CD14-positive monocyte (primary cell): ENCODE results near the gene IDNK. TPM values are rescaled to one million over a fixed set of nuclear protein-coding genes. Genes with fewer than 3 reads are reported as not detected.
A peak's percentile ranks its signal among the peaks of the same experiment; 100 is the strongest.

Experiments used
- DNase-seq, 3 donors: peaks; one replicate each; pipeline ENCODE4 v3.0.0-alpha.2; 2011 to 2022
- H2AFZ ChIP-seq: 2 replicates; pipeline ENCODE4 v1.6.0; 2012; ENCODE audit warnings: mild to moderate bottlenecking, low read depth, low read length, inconsistent platforms; ENCODE audit not compliant: insufficient read depth, poor library complexity, severe bottlenecking
- H3K27ac ChIP-seq, 2 donors: 1 replicate in 1 of 2; 2 replicates in 1 of 2; pipeline ENCODE4 v1.5.1; 2012 to 2013; ENCODE audit warnings: low read length in 2 of 2, control low read depth in 1 of 2, inconsistent platforms in 1 of 2, low read depth in 1 of 2, mild to moderate bottlenecking in 1 of 2
- H3K27me3 ChIP-seq, 2 donors: one replicate each; pipeline versions ENCODE4 v1.6.0 to v1.6.1; 2011 to 2013; ENCODE audit warnings: low read length in 2 of 2; ENCODE audit not compliant: control insufficient read depth in 2 of 2, insufficient read depth in 2 of 2
- H3K36me3 ChIP-seq, 2 donors: replicated peaks in 1 of 2; 1 replicate in 1 of 2; 2 replicates in 1 of 2; pipeline versions ENCODE4 v1.5.1 to v1.6.1; 2012 to 2013; ENCODE audit warnings: low read length in 2 of 2, control low read depth in 1 of 2, inconsistent platforms in 1 of 2, mild to moderate bottlenecking in 1 of 2; ENCODE audit not compliant: insufficient read depth in 2 of 2, control insufficient read depth in 1 of 2
- H3K4me1 ChIP-seq, 2 donors: 1 replicate in 1 of 2; 2 replicates in 1 of 2; pipeline versions ENCODE4 v1.5.1 to v1.6.1; 2012 to 2013; ENCODE audit warnings: low read length in 2 of 2, control low read depth in 1 of 2, inconsistent platforms in 1 of 2, mild to moderate bottlenecking in 1 of 2, moderate library complexity in 1 of 2; ENCODE audit not compliant: insufficient read depth in 2 of 2, control insufficient read depth in 1 of 2
- H3K4me2 ChIP-seq: replicated peaks from 2 replicates; pipeline ENCODE3; 2012; ENCODE audit warnings: low read length, moderate library complexity, mild to moderate bottlenecking; ENCODE audit not compliant: poor library complexity, severe bottlenecking; ENCODE audit errors: extremely low read depth
- H3K4me3 ChIP-seq, 3 experiments: fragments of 200-600 bp in 1 of 3; sonication (generic) in 1 of 3; replicated peaks in 1 of 3; 1 replicate in 2 of 3; 2 replicates in 1 of 3; pipeline ENCODE4 v1.5.1; 2011 to 2013; ENCODE audit warnings: low read length in 3 of 3, mild to moderate bottlenecking in 3 of 3, control low read depth in 2 of 3, low read depth in 2 of 3, inconsistent platforms in 1 of 3, moderate library complexity in 1 of 3
- H3K79me2 ChIP-seq: 2 replicates; pipeline ENCODE4 v1.6.0; 2012; ENCODE audit warnings: mild to moderate bottlenecking, control low read depth, inconsistent platforms, low read length, moderate library complexity; ENCODE audit not compliant: insufficient read depth
- H3K9ac ChIP-seq: 2 replicates; pipeline ENCODE4 v1.6.0; 2017; ENCODE audit warnings: low read length, mild to moderate bottlenecking; ENCODE audit not compliant: insufficient read depth, poor library complexity, severe bottlenecking
- H3K9me3 ChIP-seq, 2 donors: replicated peaks in 1 of 2; 1 replicate in 1 of 2; 2 replicates in 1 of 2; pipeline versions ENCODE4 v1.5.1 to v1.6.1; 2012 to 2013; ENCODE audit warnings: low read length in 2 of 2, control low read depth in 1 of 2; ENCODE audit not compliant: control insufficient read depth in 1 of 2, insufficient read depth in 1 of 2
- H4K20me1 ChIP-seq: 2 replicates; pipeline ENCODE4 v1.6.0; 2012; ENCODE audit warnings: mild to moderate bottlenecking, low read length, control low read depth, moderate library complexity; ENCODE audit not compliant: insufficient read depth
- H3K27ac Mint-ChIP-seq, 7 donors: one replicate each; pipeline ENCODE4 v1.8.0; 2020; ENCODE audit warnings: mild to moderate bottlenecking in 7 of 7, mixed read lengths in 7 of 7, moderate library complexity in 6 of 7, inconsistent platforms in 2 of 7
- H3K27me3 Mint-ChIP-seq, 3 donors: one replicate each; pipeline ENCODE4 v1.8.0; 2021 to 2022; ENCODE audit warnings: low read depth in 3 of 3, mild to moderate bottlenecking in 3 of 3, mixed read lengths in 3 of 3, moderate library complexity in 3 of 3, inconsistent platforms in 1 of 3
- H3K36me3 Mint-ChIP-seq, 2 donors: one replicate each; pipeline ENCODE4 v1.8.0; 2020; ENCODE audit warnings: mixed read lengths in 2 of 2, inconsistent platforms in 1 of 2, mild to moderate bottlenecking in 1 of 2
- H3K4me1 Mint-ChIP-seq: one replicate; pipeline ENCODE4 v1.8.0; 2020; ENCODE audit warnings: mild to moderate bottlenecking, mixed read lengths
- H3K4me3 Mint-ChIP-seq, 2 donors: one replicate each; pipeline ENCODE4 v1.8.0; 2020; ENCODE audit warnings: mild to moderate bottlenecking in 2 of 2, mixed read lengths in 2 of 2, moderate library complexity in 1 of 2
- H3K9me3 Mint-ChIP-seq, 7 donors: one replicate each; pipeline ENCODE4 v1.8.0; 2020 to 2022; ENCODE audit warnings: mixed read lengths in 7 of 7, mild to moderate bottlenecking in 6 of 7, moderate library complexity in 6 of 7, inconsistent platforms in 2 of 7
- WGBS: methylation state at CpG from one replicate; pipeline ENCODE4 v1.1.5; 2013; ENCODE audit warnings: missing lambda C conversion rate; ENCODE audit not compliant: insufficient coverage; 5-methylcytosine and 5-hydroxymethylcytosine counted together
- intact Hi-C, 2 donors: fragments of 100-400 bp; cut with micrococcal nuclease; formaldehyde crosslinking; loops; one replicate each; pipeline versions ENCODE4 v1.15.0 to v1.15.1; 2023
- polyA minus RNA-seq: library from RNA; depleted of rRNA, polyadenylated mRNA; stranded (reverse); fragments of >200 nt; gene quantifications from 2 replicates; pipeline ENCODE4 v1.2.3, GENCODE V29; 2012
- polyA plus RNA-seq, 3 donors: library from polyadenylated mRNA; depleted of rRNA in 1 of 3; unstranded in 2 of 3; stranded (reverse) in 1 of 3; fragments of 300-500 nt in 2 of 3; fragments of >200 nt in 1 of 3; fragmentation: Illumina TruSeq in 2 of 3; gene quantifications; 1 replicate in 2 of 3; 2 replicates in 1 of 3; pipeline ENCODE4 v1.2.3, GENCODE V29; 2012 to 2021
- total RNA-seq, 12 experiments: library from RNA in 1 of 12; stranded (reverse) in 1 of 12; fragments of 120-200 nt in 1 of 12; gene quantifications; one replicate each; pipeline ENCODE4 v1.2.4 and lab custom pipeline; 2013 to 2026; ENCODE audit warnings: mixed read lengths in 6 of 12, inconsistent platforms in 1 of 12
- TF ChIP-seq, protein P1 (sequence below): fragments of 200-600 bp; IDR thresholded peaks from one replicate; pipeline ENCODE4 v1.8.0; 2022; ENCODE audit warnings: antibody characterized with exemption, mild to moderate bottlenecking

Gene IDNK
- total RNA-seq (2013): 8.2 TPM
- 10 to 100 TPM in 2 of 3 donors, 1 to 10 TPM in 1; 5.6 to 13.3 (median 10.6) TPM for polyA plus RNA-seq
- polyA minus RNA-seq: 1.4 and 3.4 TPM in 2 replicates
- 0 to 2.5 (median 1.8) reads per million in 11 experiments for total RNA-seq (lab: John Stamatoyannopoulos, UW)

DNA sequence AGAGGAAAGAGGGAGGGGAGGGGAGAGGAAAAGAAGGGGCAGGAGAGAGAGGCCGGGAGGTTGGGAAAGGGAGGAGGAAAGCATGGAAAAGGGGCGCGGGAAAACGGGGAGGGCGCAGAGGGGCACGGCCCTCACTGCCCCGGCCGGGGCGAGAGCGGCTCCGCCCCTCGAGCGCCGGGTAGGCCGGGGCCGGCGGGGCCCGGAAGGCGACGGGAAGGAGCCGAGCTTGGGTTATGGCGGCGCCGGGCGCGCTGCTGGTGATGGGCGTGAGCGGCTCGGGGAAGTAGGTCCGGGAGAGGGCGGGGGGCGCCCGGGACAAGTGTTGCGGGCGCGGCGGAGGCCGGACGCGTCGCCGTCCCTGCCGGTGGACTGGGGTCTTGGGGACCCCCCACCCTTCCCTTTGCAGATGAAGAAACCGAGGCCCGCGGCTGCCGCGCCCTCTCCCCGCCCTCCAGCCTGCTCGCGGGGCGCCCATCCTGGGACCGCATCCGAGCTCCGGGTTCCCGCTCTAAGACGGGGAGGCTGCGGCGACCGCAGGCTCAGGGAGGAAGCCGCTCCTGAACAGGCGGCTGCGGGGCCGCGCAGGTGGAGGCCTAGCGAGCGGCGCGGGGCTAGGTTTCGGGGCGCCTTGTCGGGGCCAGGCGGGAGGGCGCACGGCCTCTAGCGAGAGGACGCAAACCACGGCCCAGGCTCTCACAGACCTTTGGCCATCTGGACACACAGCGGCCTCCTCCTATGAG, at the start of gene IDNK:
Gene IDNK, plus strand, starts transcription at position 205 of the 740 bp plus-strand sequence. Its CDS starts 29 bp downstream, at position 234.
- Mint-ChIP-seq H3K27me3 (peaks cover 0 to 3% (median 3%) of the 10 kb centered on the region in 3 donors), H3K4me3 (peak within 1 kb of the TSS; percentile 94 to 96), H3K9me3 (no peaks in the 10 kb centered on the region), H3K4me1 (peaks cover 30% of the 10 kb centered on the region), H3K36me3 (peaks cover 9 to 23% of the 10 kb centered on the region in 2 donors), H3K27ac (peak within 1 kb of the TSS; percentile 74 to 95 (median 88))
- Histone ChIP-seq H3K4me1 (peaks cover 11 to 27% of the 10 kb centered on the region in 2 donors), H3K4me3 (peak within 1 kb of the TSS; percentile 54 to 90 (median 71)), H3K9me3 (no peaks in the 10 kb centered on the region), H2AFZ (peak within 1 kb of the TSS; percentile 95), H3K27me3 (no peaks in the 10 kb centered on the region), H3K36me3 (peaks cover 2 to 12% of the 10 kb centered on the region in 2 donors), H3K9ac (peak within 1 kb of the TSS; percentile 88), H3K27ac (peak within 1 kb of the TSS; percentile 49 to 88), H3K4me2 (peak within 1 kb of the TSS; percentile 92), H3K79me2 (no peaks in the 10 kb centered on the region), H4K20me1 (no peaks in the 10 kb centered on the region)
- under 1% methylated on average over 73 of the region's 79 CpGs for WGBS
- TF ChIP-seq, protein P1, sequence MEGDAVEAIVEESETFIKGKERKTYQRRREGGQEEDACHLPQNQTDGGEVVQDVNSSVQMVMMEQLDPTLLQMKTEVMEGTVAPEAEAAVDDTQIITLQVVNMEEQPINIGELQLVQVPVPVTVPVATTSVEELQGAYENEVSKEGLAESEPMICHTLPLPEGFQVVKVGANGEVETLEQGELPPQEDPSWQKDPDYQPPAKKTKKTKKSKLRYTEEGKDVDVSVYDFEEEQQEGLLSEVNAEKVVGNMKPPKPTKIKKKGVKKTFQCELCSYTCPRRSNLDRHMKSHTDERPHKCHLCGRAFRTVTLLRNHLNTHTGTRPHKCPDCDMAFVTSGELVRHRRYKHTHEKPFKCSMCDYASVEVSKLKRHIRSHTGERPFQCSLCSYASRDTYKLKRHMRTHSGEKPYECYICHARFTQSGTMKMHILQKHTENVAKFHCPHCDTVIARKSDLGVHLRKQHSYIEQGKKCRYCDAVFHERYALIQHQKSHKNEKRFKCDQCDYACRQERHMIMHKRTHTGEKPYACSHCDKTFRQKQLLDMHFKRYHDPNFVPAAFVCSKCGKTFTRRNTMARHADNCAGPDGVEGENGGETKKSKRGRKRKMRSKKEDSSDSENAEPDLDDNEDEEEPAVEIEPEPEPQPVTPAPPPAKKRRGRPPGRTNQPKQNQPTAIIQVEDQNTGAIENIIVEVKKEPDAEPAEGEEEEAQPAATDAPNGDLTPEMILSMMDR: no peak
- intact Hi-C loops: no loop called here
- DNase-seq: peak; percentile 49 to 53 (median 50)

DNA sequence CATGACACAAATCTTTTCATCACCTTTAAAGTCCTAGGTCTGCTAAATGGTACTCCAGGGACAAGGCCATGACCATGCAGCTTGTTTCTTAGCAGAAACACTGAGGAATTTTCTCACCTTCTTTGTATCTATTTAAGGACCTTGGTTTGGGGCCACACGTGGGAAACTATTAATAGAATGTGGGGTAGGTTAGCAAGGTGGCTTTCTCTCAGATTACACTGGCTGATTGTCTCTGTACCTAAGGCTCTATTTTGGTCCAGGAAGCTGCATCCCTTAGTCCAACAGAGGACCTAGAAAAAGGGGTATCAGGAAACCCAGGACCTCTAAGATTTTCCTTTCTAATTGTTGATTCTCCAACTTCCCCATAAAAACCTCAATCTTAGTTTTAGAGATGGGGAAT, 48.5 kb upstream of the IDNK start:
- Mint-ChIP-seq H3K9me3 (peaks cover 2 to 24% (median 12%) of the 10 kb centered on the region in 7 donors), H3K27me3 (peaks cover 0 to 4% (median 0%) of the 10 kb centered on the region in 3 donors), H3K4me1 (peaks cover 6% of the 10 kb centered on the region), H3K27ac (no peak overlapping the region), H3K4me3 (no peak overlapping the region), H3K36me3 (peaks cover 0 to 2% of the 10 kb centered on the region in 2 donors)
- Histone ChIP-seq H3K4me1 (peaks cover 12 to 15% of the 10 kb centered on the region in 2 donors), H3K4me2 (no peak overlapping the region), H3K9ac (no peak overlapping the region), H3K27ac (no peak overlapping the region), H3K4me3 (no peak overlapping the region), H3K27me3 (no peaks in the 10 kb centered on the region), H4K20me1 (no peaks in the 10 kb centered on the region), H3K9me3 (peaks cover 0 to 6% of the 10 kb centered on the region in 2 donors), H3K36me3 (no peaks in the 10 kb centered on the region), H3K79me2 (no peaks in the 10 kb centered on the region), H2AFZ (no peak overlapping the region)
- WGBS: no CpG with 5 or more reads among the region's 1 CpG
- intact Hi-C loops: no loop called here
- TF ChIP-seq, protein P1: no peak
- DNase-seq: no peak
